ENCODE measurements around the gene GPR146. TPM values are rescaled to one million over a fixed set of nuclear protein-coding genes. Genes with fewer than 3 reads are reported as not detected.

GPR146 gene
- total RNA-seq, 1 donor from 2014 or later = 0.79 TPM

DNA sequence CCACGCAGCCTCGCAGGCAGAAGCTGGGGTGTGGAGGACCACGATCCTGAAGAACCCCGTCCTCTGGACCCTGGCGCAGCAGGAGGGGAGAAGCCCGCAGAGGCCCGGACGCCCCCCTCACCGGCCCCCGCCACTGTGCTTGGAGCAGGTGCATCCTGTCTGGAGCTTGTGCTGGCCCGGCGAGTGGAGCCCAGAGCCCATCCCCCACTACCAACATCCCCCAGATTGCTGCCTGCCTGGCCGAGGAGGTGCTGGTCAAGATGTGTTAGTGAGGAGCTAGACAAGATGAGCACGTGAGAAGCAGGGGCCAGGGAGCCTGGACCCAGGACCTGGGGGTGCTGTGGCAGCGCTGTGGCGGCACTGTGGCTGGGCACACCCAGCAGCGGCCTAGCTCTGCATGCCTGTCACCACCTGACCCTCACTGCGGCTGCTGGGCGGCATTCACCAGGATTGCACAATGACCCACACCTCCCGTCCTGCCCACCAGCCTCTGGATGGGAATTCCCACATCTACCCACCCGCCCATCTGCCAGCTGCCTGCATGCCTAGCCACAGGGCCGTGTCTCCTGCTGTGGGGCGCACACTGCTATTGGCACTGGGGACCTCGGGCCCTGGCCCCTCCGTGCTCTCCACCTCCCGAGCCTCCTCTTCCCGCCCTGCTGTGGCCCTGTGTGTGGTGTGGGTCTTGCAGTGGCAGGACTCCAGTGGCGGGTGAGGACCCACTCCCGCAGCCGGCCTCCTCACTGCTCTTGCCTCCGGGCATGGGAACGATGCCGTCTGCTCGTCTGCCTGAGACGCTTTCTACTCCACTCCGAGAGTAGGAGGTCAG lies 11.8 kb downstream of the GPR146 start:
- peaks cover 35% of the 10 kb centered on the region for H3K4me1 Mint-ChIP-seq
- no peak for DNase-seq (ENCODE audit: low spot score)
- H3K36me3 Mint-ChIP-seq = peaks cover 5% of the 10 kb centered on the region
- Histone ChIP-seq H2AFZ (replicated peaks) (no peak overlapping the region), H3K36me3 (no peaks in the 10 kb centered on the region), H3K4me1 (peaks cover 50% of the 10 kb centered on the region), H3K4me2 (no peak overlapping the region), H3K9me3 (ENCODE audit: low read depth) (no peaks in the 10 kb centered on the region), H3F3A (ENCODE audit: low read depth) (peaks cover 26% of the 10 kb centered on the region), H3K27ac (no peak overlapping the region), H3K79me2 (ENCODE audit: low read depth) (peaks cover 9% of the 10 kb centered on the region), H3K9ac (no peak overlapping the region), H4K20me1 (ENCODE audit: low read depth) (peaks cover 12% of the 10 kb centered on the region), H3K27me3 (no peaks in the 10 kb centered on the region), H3K4me3 (no peak overlapping the region)
- TF ChIP-seq EZH2phosphoT487 (IDR thresholded peaks at IDR 0.05) = no peak
- no peak for TF ChIP-seq EZH2 (IDR thresholded peaks at IDR 0.05)
- TF ChIP-seq, protein P1, sequence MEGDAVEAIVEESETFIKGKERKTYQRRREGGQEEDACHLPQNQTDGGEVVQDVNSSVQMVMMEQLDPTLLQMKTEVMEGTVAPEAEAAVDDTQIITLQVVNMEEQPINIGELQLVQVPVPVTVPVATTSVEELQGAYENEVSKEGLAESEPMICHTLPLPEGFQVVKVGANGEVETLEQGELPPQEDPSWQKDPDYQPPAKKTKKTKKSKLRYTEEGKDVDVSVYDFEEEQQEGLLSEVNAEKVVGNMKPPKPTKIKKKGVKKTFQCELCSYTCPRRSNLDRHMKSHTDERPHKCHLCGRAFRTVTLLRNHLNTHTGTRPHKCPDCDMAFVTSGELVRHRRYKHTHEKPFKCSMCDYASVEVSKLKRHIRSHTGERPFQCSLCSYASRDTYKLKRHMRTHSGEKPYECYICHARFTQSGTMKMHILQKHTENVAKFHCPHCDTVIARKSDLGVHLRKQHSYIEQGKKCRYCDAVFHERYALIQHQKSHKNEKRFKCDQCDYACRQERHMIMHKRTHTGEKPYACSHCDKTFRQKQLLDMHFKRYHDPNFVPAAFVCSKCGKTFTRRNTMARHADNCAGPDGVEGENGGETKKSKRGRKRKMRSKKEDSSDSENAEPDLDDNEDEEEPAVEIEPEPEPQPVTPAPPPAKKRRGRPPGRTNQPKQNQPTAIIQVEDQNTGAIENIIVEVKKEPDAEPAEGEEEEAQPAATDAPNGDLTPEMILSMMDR (IDR thresholded peaks at IDR 0.05) = no peak
- H3K27ac Mint-ChIP-seq = no peak overlapping the region
- no peaks in the 10 kb centered on the region for H3K9me3 Mint-ChIP-seq
- peaks cover 7% of the 10 kb centered on the region for H3K27me3 Mint-ChIP-seq (ENCODE audit: insufficient read depth, low read depth)
- H3K4me3 Mint-ChIP-seq = no peak overlapping the region

DNA sequence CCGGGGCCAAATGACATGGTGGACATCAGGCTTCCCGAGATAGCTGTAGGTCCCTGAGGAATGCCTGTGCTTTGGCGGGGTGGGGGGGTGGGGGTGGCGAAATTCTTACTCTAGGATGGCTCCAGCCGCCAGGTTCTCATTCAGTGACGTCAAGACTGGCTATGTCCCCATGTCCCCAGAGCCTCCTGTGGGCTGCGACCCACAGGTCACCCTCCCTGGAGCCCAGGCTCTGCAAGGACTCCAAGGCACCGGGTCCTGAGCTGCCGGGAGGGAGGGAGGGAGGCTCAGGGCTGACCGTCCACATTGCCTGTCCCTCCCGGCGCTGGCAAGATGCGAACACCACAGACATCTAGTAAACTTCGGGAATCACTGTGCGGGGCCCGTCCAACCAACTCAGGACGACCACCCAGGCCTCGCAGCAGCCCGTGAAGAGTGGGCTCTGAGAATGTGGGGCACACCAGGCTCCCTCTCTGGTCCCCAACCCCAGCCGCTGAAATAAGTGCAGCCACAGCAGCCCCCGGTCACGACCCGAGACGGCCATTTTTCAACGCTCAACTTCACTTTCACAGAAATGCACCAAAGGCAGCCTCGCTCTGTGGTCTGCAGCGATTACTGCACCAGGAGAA lies 12.6 kb downstream of the GPR146 start:
- H3K4me1 Mint-ChIP-seq = peaks cover 34% of the 10 kb centered on the region
- H3K27me3 ChIP-seq = no peaks in the 10 kb centered on the region
- H3K27ac Mint-ChIP-seq = no peak overlapping the region
- H3K36me3 ChIP-seq = no peaks in the 10 kb centered on the region
- no peaks in the 10 kb centered on the region for H3K9me3 ChIP-seq (ENCODE audit: low read depth)
- no peak overlapping the region for H3K4me3 Mint-ChIP-seq
- H3K79me2 ChIP-seq (ENCODE audit: low read depth) = peaks cover 7% of the 10 kb centered on the region
- no peak overlapping the region for H3K4me3 ChIP-seq
- TF ChIP-seq EZH2phosphoT487 (IDR thresholded peaks at IDR 0.05) (no peak), EZH2 (IDR thresholded peaks at IDR 0.05) (no peak)
- TF ChIP-seq, protein P1 (IDR thresholded peaks at IDR 0.05) = no peak
- no peak for DNase-seq (ENCODE audit: low spot score)
- H3K9me3 Mint-ChIP-seq = no peaks in the 10 kb centered on the region
- H3K4me2 ChIP-seq = no peak overlapping the region
- peaks cover 7% of the 10 kb centered on the region for H3K27me3 Mint-ChIP-seq (ENCODE audit: insufficient read depth, low read depth)
- H4K20me1 ChIP-seq (ENCODE audit: low read depth) = peaks cover 18% of the 10 kb centered on the region
- H3K27ac ChIP-seq = no peak overlapping the region
- peaks cover 26% of the 10 kb centered on the region for H3F3A ChIP-seq (ENCODE audit: low read depth)
- H3K9ac ChIP-seq = no peak overlapping the region
- H2AFZ ChIP-seq (replicated peaks) = no peak overlapping the region
- H3K4me1 ChIP-seq = peaks cover 53% of the 10 kb centered on the region
- peaks cover 5% of the 10 kb centered on the region for H3K36me3 Mint-ChIP-seq

DNA sequence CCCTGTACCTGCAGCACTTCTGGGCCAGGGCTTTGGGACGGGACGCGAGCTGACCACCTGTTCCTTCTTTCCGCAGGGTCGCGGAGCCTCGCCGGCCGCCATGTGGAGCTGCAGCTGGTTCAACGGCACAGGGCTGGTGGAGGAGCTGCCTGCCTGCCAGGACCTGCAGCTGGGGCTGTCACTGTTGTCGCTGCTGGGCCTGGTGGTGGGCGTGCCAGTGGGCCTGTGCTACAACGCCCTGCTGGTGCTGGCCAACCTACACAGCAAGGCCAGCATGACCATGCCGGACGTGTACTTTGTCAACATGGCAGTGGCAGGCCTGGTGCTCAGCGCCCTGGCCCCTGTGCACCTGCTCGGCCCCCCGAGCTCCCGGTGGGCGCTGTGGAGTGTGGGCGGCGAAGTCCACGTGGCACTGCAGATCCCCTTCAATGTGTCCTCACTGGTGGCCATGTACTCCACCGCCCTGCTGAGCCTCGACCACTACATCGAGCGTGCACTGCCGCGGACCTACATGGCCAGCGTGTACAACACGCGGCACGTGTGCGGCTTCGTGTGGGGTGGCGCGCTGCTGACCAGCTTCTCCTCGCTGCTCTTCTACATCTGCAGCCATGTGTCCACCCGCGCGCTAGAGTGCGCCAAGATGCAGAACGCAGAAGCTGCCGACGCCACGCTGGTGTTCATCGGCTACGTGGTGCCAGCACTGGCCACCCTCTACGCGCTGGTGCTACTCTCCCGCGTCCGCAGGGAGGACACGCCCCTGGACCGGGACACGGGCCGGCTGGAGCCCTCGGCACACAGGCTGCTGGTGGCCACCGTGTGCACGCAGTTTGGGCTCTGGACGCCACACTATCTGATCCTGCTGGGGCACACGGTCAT lies 13.3 kb downstream of the GPR146 start:
- Mint-ChIP-seq H3K27ac (no peak overlapping the region), H3K9me3 (no peaks in the 10 kb centered on the region), H3K27me3 (ENCODE audit: insufficient read depth, low read depth) (peaks cover 7% of the 10 kb centered on the region), H3K4me1 (peaks cover 32% of the 10 kb centered on the region), H3K36me3 (peaks cover 5% of the 10 kb centered on the region), H3K4me3 (no peak overlapping the region)
- TF ChIP-seq EZH2phosphoT487 (IDR thresholded peaks at IDR 0.05) (no peak), EZH2 (IDR thresholded peaks at IDR 0.05) (no peak)
- TF ChIP-seq, protein P1 (IDR thresholded peaks at IDR 0.05) = no peak
- H3K4me3 ChIP-seq = no peak overlapping the region
- H2AFZ ChIP-seq (replicated peaks) = no peak overlapping the region
- peaks cover 45% of the 10 kb centered on the region for H3K4me1 ChIP-seq
- no peak for DNase-seq (ENCODE audit: low spot score)
- H3K4me2 ChIP-seq = no peak overlapping the region
- peaks cover 26% of the 10 kb centered on the region for H3F3A ChIP-seq (ENCODE audit: low read depth)
- no peak overlapping the region for H3K27ac ChIP-seq
- no peaks in the 10 kb centered on the region for H3K36me3 ChIP-seq
- peaks cover 3% of the 10 kb centered on the region for H3K79me2 ChIP-seq (ENCODE audit: low read depth)
- no peak overlapping the region for H3K9ac ChIP-seq
- peaks cover 24% of the 10 kb centered on the region for H4K20me1 ChIP-seq (ENCODE audit: low read depth)
- H3K27me3 ChIP-seq = no peaks in the 10 kb centered on the region
- H3K9me3 ChIP-seq (ENCODE audit: low read depth) = no peaks in the 10 kb centered on the region

Data from neural progenitor cell (in vitro differentiated cells).